Measurements from ENCODE around the gene TMTC1. TPM values are rescaled to one million over a fixed set of nuclear protein-coding genes. Genes with fewer than 3 reads are reported as not detected.

Gene TMTC1
- polyA plus RNA-seq, 1 of the 3 experiments (the other 2 are of a cell fraction) = 0.13 TPM

DNA sequence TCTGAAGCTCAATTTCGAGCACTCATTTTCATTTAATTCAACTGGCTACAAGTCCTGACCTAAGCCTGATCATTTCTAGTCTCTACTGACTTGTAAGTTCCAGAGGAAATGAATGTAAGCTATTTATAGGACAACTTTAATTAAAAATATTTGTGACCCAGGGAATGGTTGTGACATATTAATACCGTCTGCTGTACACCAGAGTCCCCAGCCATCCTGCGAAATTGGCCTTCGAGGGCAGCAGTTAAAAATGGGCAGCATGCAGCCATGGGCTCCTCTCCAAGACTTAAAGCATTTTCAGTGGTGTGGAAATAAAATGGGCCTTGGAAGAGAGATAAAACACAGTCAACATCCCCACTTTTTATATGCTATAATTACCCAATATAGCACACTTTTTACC, 255.6 kb downstream of the TMTC1 start (continued):
- TF ChIP-seq, protein P1, sequence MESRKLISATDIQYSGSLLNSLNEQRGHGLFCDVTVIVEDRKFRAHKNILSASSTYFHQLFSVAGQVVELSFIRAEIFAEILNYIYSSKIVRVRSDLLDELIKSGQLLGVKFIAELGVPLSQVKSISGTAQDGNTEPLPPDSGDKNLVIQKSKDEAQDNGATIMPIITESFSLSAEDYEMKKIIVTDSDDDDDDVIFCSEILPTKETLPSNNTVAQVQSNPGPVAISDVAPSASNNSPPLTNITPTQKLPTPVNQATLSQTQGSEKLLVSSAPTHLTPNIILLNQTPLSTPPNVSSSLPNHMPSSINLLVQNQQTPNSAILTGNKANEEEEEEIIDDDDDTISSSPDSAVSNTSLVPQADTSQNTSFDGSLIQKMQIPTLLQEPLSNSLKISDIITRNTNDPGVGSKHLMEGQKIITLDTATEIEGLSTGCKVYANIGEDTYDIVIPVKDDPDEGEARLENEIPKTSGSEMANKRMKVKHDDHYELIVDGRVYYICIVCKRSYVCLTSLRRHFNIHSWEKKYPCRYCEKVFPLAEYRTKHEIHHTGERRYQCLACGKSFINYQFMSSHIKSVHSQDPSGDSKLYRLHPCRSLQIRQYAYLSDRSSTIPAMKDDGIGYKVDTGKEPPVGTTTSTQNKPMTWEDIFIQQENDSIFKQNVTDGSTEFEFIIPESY (IDR thresholded peaks at IDR 0.05; ENCODE audit: borderline replicate concordance, low read depth) = no peak
- no peak for TF ChIP-seq FOXM1 (IDR thresholded peaks at IDR 0.05; ENCODE audit: low read depth)
- no peak for TF ChIP-seq MXI1 (IDR thresholded peaks at IDR 0.05; ENCODE audit: low read depth, low read length)
- no peak for TF ChIP-seq MEF2A (IDR thresholded peaks at IDR 0.05; ENCODE audit: borderline replicate concordance, low read depth)
- no peak for TF ChIP-seq POLR2AphosphoS5 (IDR thresholded peaks at IDR 0.05; ENCODE audit: low read depth, low read length)
- no peak for TF ChIP-seq GABPA (IDR thresholded peaks at IDR 0.05; ENCODE audit: low read depth)
- TF ChIP-seq SMC3 (IDR thresholded peaks at IDR 0.05; ENCODE audit: low read depth, low read length) = no peak
- TF ChIP-seq RAD21 (IDR thresholded peaks at IDR 0.05; ENCODE audit: low read length) = no peak
- no peak for TF ChIP-seq FOSL2 (IDR thresholded peaks at IDR 0.05; ENCODE audit: borderline replicate concordance, low read depth)
- TF ChIP-seq, protein P2, sequence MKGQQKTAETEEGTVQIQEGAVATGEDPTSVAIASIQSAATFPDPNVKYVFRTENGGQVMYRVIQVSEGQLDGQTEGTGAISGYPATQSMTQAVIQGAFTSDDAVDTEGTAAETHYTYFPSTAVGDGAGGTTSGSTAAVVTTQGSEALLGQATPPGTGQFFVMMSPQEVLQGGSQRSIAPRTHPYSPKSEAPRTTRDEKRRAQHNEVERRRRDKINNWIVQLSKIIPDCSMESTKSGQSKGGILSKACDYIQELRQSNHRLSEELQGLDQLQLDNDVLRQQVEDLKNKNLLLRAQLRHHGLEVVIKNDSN (IDR thresholded peaks at IDR 0.05; ENCODE audit: borderline replicate concordance, low read depth) = no peak
- no peak for TF ChIP-seq RCOR1 (IDR thresholded peaks at IDR 0.05; ENCODE audit: low read length)

DNA sequence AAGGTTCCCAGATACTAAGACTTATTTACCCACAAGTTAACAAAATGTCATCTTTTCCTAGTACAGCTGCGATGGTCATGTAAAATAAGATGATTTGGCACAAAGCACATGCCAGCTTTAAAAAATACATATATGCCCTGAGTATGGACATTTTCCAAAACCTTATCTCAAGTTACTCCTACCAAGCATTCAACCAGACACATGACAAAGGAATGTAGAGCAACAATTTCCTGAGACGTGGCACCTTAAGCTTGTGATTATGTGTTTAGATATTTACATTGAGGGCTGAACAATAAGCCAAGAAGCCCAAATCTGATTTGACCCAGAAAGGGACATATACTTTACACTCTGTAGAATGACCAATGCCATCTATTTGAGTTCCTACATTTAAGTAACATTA, 261.8 kb downstream of the TMTC1 start:
- no peaks in the 10 kb centered on the region for H3F3A ChIP-seq (replicated peaks; ENCODE audit: insufficient read depth)
- ChIA-PET POLR2A (no interaction called here), CTCF (interaction anchor here (0.9 to 1.4 kb wide), 2 partner anchors 1285 to 1464 kb away, joined by 3 to 8 read pairs; no protein-coding TSS in a partner anchor)
- no peaks in the 10 kb centered on the region for H3K79me2 ChIP-seq (ENCODE audit: insufficient read depth)
- H3K9ac ChIP-seq = no peak overlapping the region
- no peak for TF ChIP-seq EZH2phosphoT487 (IDR thresholded peaks at IDR 0.05; ENCODE audit: borderline replicate concordance, low read depth)
- no peak for TF ChIP-seq POLR2AphosphoS5 (IDR thresholded peaks at IDR 0.05; ENCODE audit: low read depth, low read length)
- DNase-seq = no peak
- no peaks in the 10 kb centered on the region for H3K9me3 ChIP-seq
- H2AFZ ChIP-seq (ENCODE audit: low read depth) = no peak overlapping the region
- H3K4me2 ChIP-seq = no peak overlapping the region
- no peak overlapping the region for H3K4me3 ChIP-seq (ENCODE audit: low read depth in 2 of 2, low read length in 1 of 2)
- no peaks in the 10 kb centered on the region for H3K27me3 ChIP-seq (ENCODE audit: insufficient read depth)
- 63% methylated on average over 2 of the region's 2 CpGs for WGBS (ENCODE audit: low lambda C conversion rate)
- no peaks in the 10 kb centered on the region for H4K20me1 ChIP-seq (ENCODE audit: insufficient read depth)
- H3K4me1 ChIP-seq (ENCODE audit: control insufficient read depth in 1 of 2, insufficient read depth in 2 of 2, low read depth in 1 of 2, low read length in 1 of 2) = no peaks in the 10 kb centered on the region; a peak in 1 of 4 replicates
- no peak overlapping the region for H3K27ac ChIP-seq (ENCODE audit: low read depth in 2 of 2, low read length in 1 of 2)
- no peaks in the 10 kb centered on the region for H3K9me2 ChIP-seq
- H3K36me3 ChIP-seq (replicated peaks in 1 of 2; ENCODE audit: control insufficient read depth in 1 of 2, insufficient read depth in 2 of 2, low read length in 1 of 2) = no peaks in the 10 kb centered on the region

DNA sequence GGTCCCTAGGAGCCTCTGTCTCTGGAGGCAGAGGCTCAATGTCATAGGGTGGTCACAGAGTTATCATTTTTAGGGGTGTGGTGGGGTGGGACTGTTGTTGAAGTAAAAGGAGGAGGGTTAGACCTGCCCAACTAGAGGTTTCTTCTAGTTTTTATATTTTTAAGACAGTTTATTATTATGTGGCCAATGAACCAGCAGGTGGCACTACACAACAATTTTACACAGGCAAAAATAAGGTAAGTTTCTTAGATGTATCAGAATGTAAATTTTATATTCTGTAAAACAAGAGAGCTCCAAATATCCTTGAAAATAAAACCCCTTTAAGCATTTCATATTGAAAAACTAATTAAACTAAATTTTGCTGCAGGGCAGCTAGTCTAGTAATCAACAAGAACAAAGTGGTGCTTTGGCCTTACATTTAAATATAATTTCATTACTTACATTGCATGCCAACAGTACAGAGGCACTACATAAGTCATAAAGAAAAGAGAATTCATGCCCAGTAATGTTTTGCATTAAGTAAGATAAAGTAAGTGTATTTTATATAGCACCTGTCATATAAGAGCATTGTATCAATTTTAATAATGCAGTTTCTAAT, 264.1 kb downstream of the TMTC1 start:
- Histone ChIP-seq H3K79me2 (ENCODE audit: insufficient read depth) (no peaks in the 10 kb centered on the region), H3K9me3 (no peaks in the 10 kb centered on the region), H3K27me3 (ENCODE audit: insufficient read depth) (no peaks in the 10 kb centered on the region), H3K9me2 (no peaks in the 10 kb centered on the region), H3K9ac (no peak overlapping the region), H4K20me1 (ENCODE audit: insufficient read depth) (no peaks in the 10 kb centered on the region), H3K27ac (ENCODE audit: low read depth in 2 of 2, low read length in 1 of 2) (no peak overlapping the region; a peak in 1 of 4 replicates), H3F3A (replicated peaks; ENCODE audit: insufficient read depth) (no peaks in the 10 kb centered on the region), H3K36me3 (replicated peaks in 1 of 2; ENCODE audit: control insufficient read depth in 1 of 2, insufficient read depth in 2 of 2, low read length in 1 of 2) (no peaks in the 10 kb centered on the region), H3K4me3 (ENCODE audit: low read depth in 2 of 2, low read length in 1 of 2) (peak overlapping the region in 1 of 2 experiments; percentile 30; a peak in 1 of 4 replicates), H3K4me2 (no peak overlapping the region), H2AFZ (ENCODE audit: low read depth) (no peak overlapping the region), H3K4me1 (ENCODE audit: control insufficient read depth in 1 of 2, insufficient read depth in 2 of 2, low read depth in 1 of 2, low read length in 1 of 2) (no peaks in the 10 kb centered on the region; a peak in 1 of 4 replicates)
- peak; percentile 32 for DNase-seq
- CTCF ChIA-PET = interaction anchor here (0.6 to 3.8 kb wide), 28 partner anchors 8 to 1466 kb away, joined by 3 to 32 read pairs (median 4); no protein-coding TSS in a partner anchor
- TF ChIP-seq, protein P3, sequence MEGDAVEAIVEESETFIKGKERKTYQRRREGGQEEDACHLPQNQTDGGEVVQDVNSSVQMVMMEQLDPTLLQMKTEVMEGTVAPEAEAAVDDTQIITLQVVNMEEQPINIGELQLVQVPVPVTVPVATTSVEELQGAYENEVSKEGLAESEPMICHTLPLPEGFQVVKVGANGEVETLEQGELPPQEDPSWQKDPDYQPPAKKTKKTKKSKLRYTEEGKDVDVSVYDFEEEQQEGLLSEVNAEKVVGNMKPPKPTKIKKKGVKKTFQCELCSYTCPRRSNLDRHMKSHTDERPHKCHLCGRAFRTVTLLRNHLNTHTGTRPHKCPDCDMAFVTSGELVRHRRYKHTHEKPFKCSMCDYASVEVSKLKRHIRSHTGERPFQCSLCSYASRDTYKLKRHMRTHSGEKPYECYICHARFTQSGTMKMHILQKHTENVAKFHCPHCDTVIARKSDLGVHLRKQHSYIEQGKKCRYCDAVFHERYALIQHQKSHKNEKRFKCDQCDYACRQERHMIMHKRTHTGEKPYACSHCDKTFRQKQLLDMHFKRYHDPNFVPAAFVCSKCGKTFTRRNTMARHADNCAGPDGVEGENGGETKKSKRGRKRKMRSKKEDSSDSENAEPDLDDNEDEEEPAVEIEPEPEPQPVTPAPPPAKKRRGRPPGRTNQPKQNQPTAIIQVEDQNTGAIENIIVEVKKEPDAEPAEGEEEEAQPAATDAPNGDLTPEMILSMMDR (IDR thresholded peaks at IDR 0.05) = peak; percentile 84
- TF ChIP-seq SMC3 (IDR thresholded peaks at IDR 0.05; ENCODE audit: low read depth, low read length) (peak; percentile 41; the same call in 1 of the 2 replicates), RAD21 (IDR thresholded peaks at IDR 0.05; ENCODE audit: low read length) (peak; percentile 79), TEAD4 (IDR thresholded peaks at IDR 0.05; ENCODE audit: borderline replicate concordance, insufficient read depth) (no peak)
- POLR2A ChIA-PET = no interaction called here
